Upper lobe of left lung (tissue), 6 donors: Measurements from ENCODE around the gene SLC4A8. TPM values are rescaled to one million over a fixed set of nuclear protein-coding genes. Genes with fewer than 3 reads are reported as not detected.

Experiments
- ATAC-seq, 2 donors: fragments of 200-7000 bp; cut with Tn5 transposase; one replicate each; pipeline ENCODE4 v1.9.1; 2022; ENCODE audit warnings: mild to moderate bottlenecking in 2 of 2, moderate library complexity in 2 of 2; ENCODE audit not compliant: low FRiP score in 2 of 2
- DNase-seq, 2 donors: peaks; one replicate each; pipeline ENCODE4 v3.0.0-alpha.2; 2019 to 2020
- H3K27ac ChIP-seq, 4 donors: fragments of 200-600 bp; sonication (generic); one replicate each; pipeline ENCODE4 v1.5.1; 2016 to 2019
- H3K27me3 ChIP-seq, 4 donors: fragments of 200-600 bp; sonication (generic); one replicate each; pipeline ENCODE4 v1.5.1; 2017 to 2019
- H3K36me3 ChIP-seq, 4 donors: fragments of 200-600 bp; sonication (generic); one replicate each; pipeline ENCODE4 v1.5.1; 2016 to 2019
- H3K4me1 ChIP-seq, 4 donors: fragments of 200-600 bp; sonication (generic); one replicate each; pipeline ENCODE4 v1.5.1; 2018 to 2019
- H3K4me3 ChIP-seq, 4 donors: fragments of 200-600 bp; sonication (generic); one replicate each; pipeline ENCODE4 v1.5.1; 2017 to 2019; ENCODE audit warnings: mild to moderate bottlenecking in 2 of 4, moderate library complexity in 1 of 4
- H3K9me3 ChIP-seq, 4 donors: fragments of 200-600 bp; sonication (generic); one replicate each; pipeline ENCODE4 v1.5.1; 2018 to 2019
- EP300 ChIP-seq, 4 donors: sonication (generic); formaldehyde crosslinking; IDR thresholded peaks; one replicate each; pipeline ENCODE4 v1.5.1; 2017; ENCODE audit warnings: antibody characterized with exemption in 4 of 4, control low read depth in 2 of 4
- POLR2A ChIP-seq, 4 donors: fragments of 450-650 bp; IDR thresholded peaks; one replicate each; pipeline ENCODE4 v1.5.1; 2016 to 2017; ENCODE audit warnings: antibody characterized with exemption in 4 of 4, mild to moderate bottlenecking in 2 of 4
- POLR2AphosphoS5 ChIP-seq, 2 donors: sonication (generic); formaldehyde crosslinking; IDR thresholded peaks; one replicate each; pipeline ENCODE4 v1.5.1; 2017; ENCODE audit warnings: antibody characterized with exemption in 2 of 2
- WGBS, 2 donors: methylation state at CpG; one replicate each; pipeline ENCODE4 v1.1.5; 2017 to 2018; 5-methylcytosine and 5-hydroxymethylcytosine counted together
- total RNA-seq, 6 donors: library from RNA; depleted of rRNA in 4 of 6; stranded (reverse); fragments of >200 nt in 4 of 6; gene quantifications; one replicate each; pipeline versions ENCODE4 v1.1.0 to v1.2.1, GENCODE V29; 2016 to 2021
- TF ChIP-seq, protein P1 (sequence below), 6 experiments: fragments of 450-650 bp in 4 of 6; fragments of 200-600 bp in 2 of 6; sonication (generic) in 2 of 6; IDR thresholded peaks; one replicate each; pipeline ENCODE4 v1.5.1; 2016 to 2019; ENCODE audit warnings: antibody characterized with exemption in 6 of 6
- donor health status: DM: no; HTN: no; CAD: no; lungs with moderate emphysema.
- donor health status: DM: no; HTN: yes; CAD: no; lungs with severe emphysema.

Gene SLC4A8
- total RNA-seq, 6 donors from 2014 or later = 2.3 to 13.5 (median 7.4) TPM

DNA sequence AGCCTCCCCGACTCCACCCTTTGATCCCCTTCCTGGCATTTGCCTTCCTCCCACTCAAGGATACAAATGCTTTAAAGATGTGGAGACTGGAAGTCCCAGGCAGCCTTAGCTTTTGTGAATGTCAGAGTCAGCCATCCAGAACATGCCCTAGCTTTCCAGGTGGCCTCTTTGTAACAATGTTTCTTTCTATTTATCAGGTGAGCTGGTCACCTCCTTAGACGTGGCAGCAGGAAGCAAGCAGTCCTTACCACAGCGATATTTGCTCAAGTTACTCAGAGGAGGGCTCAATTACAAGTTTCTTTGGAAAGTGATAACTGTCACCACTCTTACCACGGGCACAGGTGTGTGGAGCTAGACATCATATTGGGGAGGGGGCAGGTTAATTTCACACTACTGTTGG, 38.3 kb upstream of the SLC4A8 start:
- H3K4me1 ChIP-seq = peaks cover 0 to 10% (median 5%) of the 10 kb centered on the region in 4 donors
- H3K27ac ChIP-seq = no peak overlapping the region
- WGBS, 2 donors = 61 to 65% methylated on average over 4 of the region's 4 CpGs
- no peak overlapping the region for H3K4me3 ChIP-seq
- TF ChIP-seq POLR2AphosphoS5 (IDR thresholded peaks at IDR 0.05) (no peak), EP300 (IDR thresholded peaks at IDR 0.05) (no peak), POLR2A (IDR thresholded peaks at IDR 0.05) (no peak)
- TF ChIP-seq, protein P1, sequence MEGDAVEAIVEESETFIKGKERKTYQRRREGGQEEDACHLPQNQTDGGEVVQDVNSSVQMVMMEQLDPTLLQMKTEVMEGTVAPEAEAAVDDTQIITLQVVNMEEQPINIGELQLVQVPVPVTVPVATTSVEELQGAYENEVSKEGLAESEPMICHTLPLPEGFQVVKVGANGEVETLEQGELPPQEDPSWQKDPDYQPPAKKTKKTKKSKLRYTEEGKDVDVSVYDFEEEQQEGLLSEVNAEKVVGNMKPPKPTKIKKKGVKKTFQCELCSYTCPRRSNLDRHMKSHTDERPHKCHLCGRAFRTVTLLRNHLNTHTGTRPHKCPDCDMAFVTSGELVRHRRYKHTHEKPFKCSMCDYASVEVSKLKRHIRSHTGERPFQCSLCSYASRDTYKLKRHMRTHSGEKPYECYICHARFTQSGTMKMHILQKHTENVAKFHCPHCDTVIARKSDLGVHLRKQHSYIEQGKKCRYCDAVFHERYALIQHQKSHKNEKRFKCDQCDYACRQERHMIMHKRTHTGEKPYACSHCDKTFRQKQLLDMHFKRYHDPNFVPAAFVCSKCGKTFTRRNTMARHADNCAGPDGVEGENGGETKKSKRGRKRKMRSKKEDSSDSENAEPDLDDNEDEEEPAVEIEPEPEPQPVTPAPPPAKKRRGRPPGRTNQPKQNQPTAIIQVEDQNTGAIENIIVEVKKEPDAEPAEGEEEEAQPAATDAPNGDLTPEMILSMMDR (IDR thresholded peaks at IDR 0.05) = no peak
- no peaks in the 10 kb centered on the region for H3K9me3 ChIP-seq
- no peaks in the 10 kb centered on the region for H3K36me3 ChIP-seq
- ATAC-seq (no peak), DNase-seq (no peak)
- H3K27me3 ChIP-seq = peaks cover 0 to 2% (median 0%) of the 10 kb centered on the region in 4 donors

DNA sequence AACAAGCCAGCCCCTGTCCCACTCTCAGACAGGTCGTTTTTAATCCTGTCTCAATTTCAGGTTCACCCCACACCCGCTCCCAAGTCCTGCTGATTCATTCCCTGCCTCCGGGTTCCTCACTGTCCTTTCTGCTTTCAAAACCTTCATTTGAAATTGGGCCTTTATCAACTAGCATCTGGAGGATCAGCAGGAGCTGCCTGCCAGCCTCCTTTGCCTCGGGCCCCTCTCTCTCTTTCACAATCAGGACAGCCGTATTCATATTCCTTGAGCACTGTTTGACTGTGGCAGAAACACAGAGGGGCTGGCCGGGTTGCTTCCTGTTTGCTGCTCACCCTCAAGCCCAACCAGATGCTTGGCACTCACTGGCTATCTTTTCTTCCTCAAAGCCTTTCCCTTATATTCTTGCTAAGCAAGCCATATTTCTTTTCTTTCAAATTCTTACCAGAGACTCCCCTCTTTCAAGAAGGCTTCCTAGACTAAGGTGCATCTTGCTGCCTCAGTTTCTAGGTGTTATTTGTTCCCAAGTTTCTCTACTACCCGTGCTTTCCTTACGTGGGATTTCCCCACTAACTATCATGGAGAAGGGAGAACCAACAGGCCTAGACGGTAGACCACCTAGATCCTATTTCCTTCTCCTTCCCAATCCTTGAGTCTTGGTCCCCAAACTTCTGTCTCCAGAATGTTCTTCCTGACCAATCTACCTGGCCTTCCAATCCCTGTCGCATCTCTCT, 36.4 kb upstream of the SLC4A8 start:
- peak in 1 of 2 donors; percentile 40 for DNase-seq
- TF ChIP-seq POLR2A (IDR thresholded peaks at IDR 0.05) = no peak
- no peak for TF ChIP-seq EP300 (IDR thresholded peaks at IDR 0.05)
- no peak for TF ChIP-seq POLR2AphosphoS5 (IDR thresholded peaks at IDR 0.05)

DNA sequence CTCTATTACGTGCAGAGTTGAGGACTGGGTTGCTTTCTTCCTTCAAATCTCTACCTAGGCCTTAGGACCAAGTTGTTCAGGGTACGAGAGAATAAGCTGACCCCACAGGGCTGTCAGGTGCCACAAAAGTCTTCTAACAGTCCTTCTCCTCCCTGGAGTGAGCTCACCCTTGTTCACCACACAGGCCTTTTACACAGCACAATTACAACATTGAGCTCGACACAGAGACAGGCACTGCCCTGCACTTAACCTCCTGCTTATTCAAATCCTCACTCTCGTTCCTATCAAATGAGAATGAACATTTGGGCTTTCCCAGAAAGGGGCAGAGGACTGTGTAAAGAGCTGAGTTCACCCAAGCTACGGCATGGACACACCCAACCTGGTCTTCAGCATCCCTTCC, 35.8 kb upstream of the SLC4A8 start:
- Histone ChIP-seq H3K4me3 (no peak overlapping the region), H3K27me3 (peaks cover 0 to 9% (median 3%) of the 10 kb centered on the region in 4 donors), H3K36me3 (no peaks in the 10 kb centered on the region), H3K27ac (no peak overlapping the region), H3K9me3 (no peaks in the 10 kb centered on the region), H3K4me1 (peaks cover 12 to 20% (median 16%) of the 10 kb centered on the region in 4 donors)
- ATAC-seq = no peak
- TF ChIP-seq EP300 (IDR thresholded peaks at IDR 0.05) (no peak), POLR2AphosphoS5 (IDR thresholded peaks at IDR 0.05) (no peak), POLR2A (IDR thresholded peaks at IDR 0.05) (no peak)
- TF ChIP-seq, protein P1 (IDR thresholded peaks at IDR 0.05) = no peak
- WGBS, 2 donors = 91 to 95% methylated on average over 5 of the region's 5 CpGs
- no peak for DNase-seq

More for the DNA sequence above, 36.4 kb upstream of the SLC4A8 start:
- H3K9me3 ChIP-seq = no peaks in the 10 kb centered on the region
- H3K27ac ChIP-seq = no peak overlapping the region
- ATAC-seq = no peak
- peaks cover 12 to 20% (median 16%) of the 10 kb centered on the region in 4 donors for H3K4me1 ChIP-seq
- H3K27me3 ChIP-seq = peaks cover 0 to 9% (median 3%) of the 10 kb centered on the region in 4 donors
- no peaks in the 10 kb centered on the region for H3K36me3 ChIP-seq
- WGBS, 2 donors = 58 to 60% methylated on average over 10 of the region's 10 CpGs
- H3K4me3 ChIP-seq = no peak overlapping the region

GRCh38 chr12:51389302-51389999, 35.2 kb upstream of the SLC4A8 start:
- no peak for TF ChIP-seq POLR2A (IDR thresholded peaks at IDR 0.05)
- TF ChIP-seq EP300 (IDR thresholded peaks at IDR 0.05) = no peak
- TF ChIP-seq, protein P1 (IDR thresholded peaks at IDR 0.05) = no peak
- TF ChIP-seq POLR2AphosphoS5 (IDR thresholded peaks at IDR 0.05) = no peak
- peak in 1 of 2 donors; percentile 24 for DNase-seq
- Histone ChIP-seq H3K27me3 (peaks cover 0 to 9% (median 3%) of the 10 kb centered on the region in 4 donors), H3K36me3 (no peaks in the 10 kb centered on the region), H3K4me1 (peaks cover 12 to 20% (median 16%) of the 10 kb centered on the region in 4 donors), H3K9me3 (no peaks in the 10 kb centered on the region), H3K27ac (no peak overlapping the region), H3K4me3 (no peak overlapping the region)
- peak; percentile 4 to 25 for ATAC-seq
- WGBS, 2 donors = 60 to 76% methylated on average over 2 of the region's 2 CpGs

DNA sequence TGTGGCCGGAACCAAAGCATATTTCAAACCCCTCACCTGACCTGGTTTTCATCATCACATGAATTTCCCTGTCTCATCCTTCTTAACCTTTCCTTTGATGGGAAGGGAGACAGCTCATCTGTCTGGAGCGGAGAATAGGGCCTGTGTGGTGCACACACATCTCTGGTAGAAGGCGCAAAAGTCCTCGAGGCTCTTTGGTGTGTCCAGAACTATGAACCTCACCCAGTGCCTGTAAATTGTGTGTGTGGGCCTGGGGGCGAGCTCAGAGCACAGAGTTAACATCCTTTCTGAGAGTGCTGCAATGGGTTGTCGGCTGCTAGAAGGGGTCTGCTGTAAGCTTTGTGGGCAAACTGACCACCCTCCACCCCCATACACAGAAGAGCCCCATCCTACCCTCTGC, 34.2 kb upstream of the SLC4A8 start:
- peaks cover 12 to 24% (median 16%) of the 10 kb centered on the region in 4 donors for H3K4me1 ChIP-seq
- H3K36me3 ChIP-seq = no peaks in the 10 kb centered on the region
- 78 to 88% methylated on average over 6 of the region's 6 CpGs for WGBS, 2 donors
- ATAC-seq (no peak), DNase-seq (no peak)
- no peaks in the 10 kb centered on the region for H3K9me3 ChIP-seq
- peak overlapping the region in 1 of 4 donors; percentile 59 for H3K4me3 ChIP-seq
- no peak for TF ChIP-seq POLR2A (IDR thresholded peaks at IDR 0.05)
- TF ChIP-seq, protein P1 (IDR thresholded peaks at IDR 0.05) = no peak
- no peak for TF ChIP-seq POLR2AphosphoS5 (IDR thresholded peaks at IDR 0.05)
- no peak for TF ChIP-seq EP300 (IDR thresholded peaks at IDR 0.05)
- H3K27me3 ChIP-seq = peaks cover 0 to 9% (median 3%) of the 10 kb centered on the region in 4 donors
- peak overlapping the region in 1 of 4 donors; percentile 80 for H3K27ac ChIP-seq
